Measurements from ENCODE around the gene CSF1. TPM values are rescaled to one million over a fixed set of nuclear protein-coding genes. Genes with fewer than 3 reads are reported as not detected.

CSF1 gene
- total RNA-seq, 1 donor from 2014 or later = 53.4 TPM

- no peaks in the 10 kb centered on the region for H3K36me3 ChIP-seq (ENCODE audit: control insufficient read depth, insufficient read depth, low read length)
- DNase-seq (ENCODE audit: low read depth) = no peak
- no peak for TF ChIP-seq CTCF (IDR thresholded peaks at IDR 0.05; ENCODE audit: insufficient read depth, low read length, poor library complexity, severe bottlenecking)
- H3K27me3 ChIP-seq (ENCODE audit: control insufficient read depth, insufficient read depth, low read length) = no peaks in the 10 kb centered on the region
- H3K4me3 ChIP-seq (ENCODE audit: low read depth, low read length) = no peak overlapping the region
Measured at GRCh38 chr1:109938556-109938955, 27.9 kb downstream of the CSF1 start.

GRCh38 chr1:109942434-109942833 lies 31.8 kb downstream of the CSF1 start:
- Histone ChIP-seq H3K4me3 (ENCODE audit: low read depth, low read length) (no peak overlapping the region), H3K36me3 (ENCODE audit: control insufficient read depth, insufficient read depth, low read length) (no peaks in the 10 kb centered on the region), H3K27me3 (ENCODE audit: control insufficient read depth, insufficient read depth, low read length) (no peaks in the 10 kb centered on the region)
- no peak for DNase-seq (ENCODE audit: low read depth)
- no peak for TF ChIP-seq CTCF (IDR thresholded peaks at IDR 0.05; ENCODE audit: insufficient read depth, low read length, poor library complexity, severe bottlenecking)

GRCh38 chr1:109944541-109944940 lies 33.9 kb downstream of the CSF1 start:
- DNase-seq (ENCODE audit: low read depth) = no peak
- no peak overlapping the region for H3K4me3 ChIP-seq (ENCODE audit: low read depth, low read length)
- no peak for TF ChIP-seq CTCF (IDR thresholded peaks at IDR 0.05; ENCODE audit: insufficient read depth, low read length, poor library complexity, severe bottlenecking)

GRCh38 chr1:109946511-109946910 lies 35.9 kb downstream of the CSF1 start:
- DNase-seq (ENCODE audit: low read depth) = no peak
- TF ChIP-seq CTCF (IDR thresholded peaks at IDR 0.05; ENCODE audit: insufficient read depth, low read length, poor library complexity, severe bottlenecking) = no peak
- H3K27me3 ChIP-seq (ENCODE audit: control insufficient read depth, insufficient read depth, low read length) = no peaks in the 10 kb centered on the region
- no peak overlapping the region for H3K4me3 ChIP-seq (ENCODE audit: low read depth, low read length)
- no peaks in the 10 kb centered on the region for H3K36me3 ChIP-seq (ENCODE audit: control insufficient read depth, insufficient read depth, low read length)

More at GRCh38 chr1:109944541-109944940, 33.9 kb downstream of the CSF1 start:
- no peaks in the 10 kb centered on the region for H3K27me3 ChIP-seq (ENCODE audit: control insufficient read depth, insufficient read depth, low read length)
- no peaks in the 10 kb centered on the region for H3K36me3 ChIP-seq (ENCODE audit: control insufficient read depth, insufficient read depth, low read length)

- DNase-seq (ENCODE audit: low read depth) = no peak
- TF ChIP-seq CTCF (IDR thresholded peaks at IDR 0.05; ENCODE audit: insufficient read depth, low read length, poor library complexity, severe bottlenecking) = no peak
- Histone ChIP-seq H3K36me3 (ENCODE audit: control insufficient read depth, insufficient read depth, low read length) (no peaks in the 10 kb centered on the region), H3K27me3 (ENCODE audit: control insufficient read depth, insufficient read depth, low read length) (no peaks in the 10 kb centered on the region), H3K4me3 (ENCODE audit: low read depth, low read length) (no peak overlapping the region)
Measured at GRCh38 chr1:109947582-109948284, 37.1 kb downstream of the CSF1 start.

GRCh38 chr1:109948285-109948630 lies 37.6 kb downstream of the CSF1 start:
- no peak for TF ChIP-seq CTCF (IDR thresholded peaks at IDR 0.05; ENCODE audit: insufficient read depth, low read length, poor library complexity, severe bottlenecking)
- Histone ChIP-seq H3K27me3 (ENCODE audit: control insufficient read depth, insufficient read depth, low read length) (no peaks in the 10 kb centered on the region), H3K36me3 (ENCODE audit: control insufficient read depth, insufficient read depth, low read length) (no peaks in the 10 kb centered on the region), H3K4me3 (ENCODE audit: low read depth, low read length) (no peak overlapping the region)
- no peak for DNase-seq (ENCODE audit: low read depth)

All from kidney epithelial cell (primary cell).